Measurements from ENCODE around the gene TRAF2.

GRCh38 chr9:136857581-136858412, 28.5 kb upstream of the TRAF2 start:
- TF ChIP-seq CTCF (IDR thresholded peaks at IDR 0.05) (no peak), ZFX (IDR thresholded peaks at IDR 0.05; ENCODE audit: borderline replicate concordance) (no peak)
